DND-41 (cell line): Measurements from ENCODE around the gene BBLN.
A peak's percentile ranks its signal among the peaks of the same experiment; 100 is the strongest.

Experiments
- ATAC-seq: fragments of 200-7000 bp; cut with Tn5 transposase; 3 replicates; pipeline ENCODE4 v1.9.1; 2021; ENCODE audit warnings: low read depth; ENCODE audit not compliant: insufficient read depth
- DNase-seq: peaks from one replicate; pipeline ENCODE4 v3.0.0-alpha.2; 2020
- H2AFZ ChIP-seq: 2 replicates; pipeline ENCODE4 v1.6.0; 2012; ENCODE audit warnings: low read depth, low read length
- H3K27ac ChIP-seq: 2 replicates; pipeline ENCODE4 v1.5.1; 2012; ENCODE audit warnings: low read length, inconsistent platforms
- H3K27me3 ChIP-seq: fragments of 200-600 bp; sonication (generic); 2 replicates; pipeline ENCODE4 v1.6.0; 2012; ENCODE audit warnings: low read length, mild to moderate bottlenecking, inconsistent platforms; ENCODE audit not compliant: insufficient read depth, poor library complexity
- H3K36me3 ChIP-seq: 2 replicates; pipeline ENCODE4 v1.5.1; 2012; ENCODE audit warnings: low read length, inconsistent platforms; ENCODE audit not compliant: insufficient read depth
- H3K4me1 ChIP-seq: 2 replicates; pipeline ENCODE4 v1.5.1; 2012; ENCODE audit warnings: mild to moderate bottlenecking, low read length; ENCODE audit not compliant: insufficient read depth
- H3K4me2 ChIP-seq: 2 replicates; pipeline ENCODE4 v1.6.0; 2012; ENCODE audit warnings: mild to moderate bottlenecking, moderate library complexity, low read length, inconsistent platforms; ENCODE audit not compliant: insufficient read depth
- H3K4me3 ChIP-seq, 2 experiments: fragments of 200-600 bp in 1 of 2; shearing (Covaris generic) in 1 of 2; 2 replicates each; pipeline ENCODE4 v1.5.1; 2012 to 2016; ENCODE audit warnings: inconsistent platforms in 2 of 2, low read length in 2 of 2, mild to moderate bottlenecking in 2 of 2, low read depth in 1 of 2, moderate library complexity in 1 of 2
- H3K79me2 ChIP-seq: 2 replicates; pipeline ENCODE4 v1.6.0; 2012; ENCODE audit warnings: low read length, inconsistent platforms; ENCODE audit not compliant: insufficient read depth
- H3K9ac ChIP-seq: 2 replicates; pipeline ENCODE4 v1.6.0; 2012; ENCODE audit warnings: low read depth, mild to moderate bottlenecking, inconsistent platforms, low read length, moderate library complexity
- H3K9me3 ChIP-seq: 2 replicates; pipeline ENCODE4 v1.5.1; 2012; ENCODE audit warnings: low read length, moderate library complexity, mild to moderate bottlenecking, inconsistent platforms; ENCODE audit not compliant: insufficient read depth, severe bottlenecking
- H4K20me1 ChIP-seq: 2 replicates; pipeline ENCODE4 v1.6.0; 2012; ENCODE audit warnings: low read length; ENCODE audit not compliant: insufficient read depth
- CTCF ChIP-seq: IDR thresholded peaks from 2 replicates; pipeline ENCODE4 v1.5.1; 2012; ENCODE audit warnings: borderline replicate concordance, low read length, moderate library complexity, mild to moderate bottlenecking; ENCODE audit not compliant: poor library complexity, severe bottlenecking; ENCODE audit errors: extremely low read depth
- EZH2 ChIP-seq: IDR thresholded peaks from 3 replicates; pipeline ENCODE4 v1.6.1; 2012; ENCODE audit warnings: borderline replicate concordance, low read depth, mild to moderate bottlenecking, moderate library complexity, low read length, inconsistent platforms; ENCODE audit not compliant: severe bottlenecking

BBLN gene

GRCh38 chr9:128188209-128188608, 28.1 kb downstream of the BBLN start:
- DNase-seq (no peak), ATAC-seq (no peak)
- H3K79me2 ChIP-seq: peaks cover 13% of the 10 kb centered on the region
- no peaks in the 10 kb centered on the region for H4K20me1 ChIP-seq
- H3K27ac ChIP-seq: no peak overlapping the region
- no peak for TF ChIP-seq CTCF
- no peak for TF ChIP-seq EZH2
- H2AFZ ChIP-seq: no peak overlapping the region
- no peak overlapping the region for H3K4me2 ChIP-seq
- no peaks in the 10 kb centered on the region for H3K27me3 ChIP-seq
- H3K36me3 ChIP-seq: peaks cover 35% of the 10 kb centered on the region
- H3K4me3 ChIP-seq: no peak overlapping the region
- peaks cover 18% of the 10 kb centered on the region for H3K4me1 ChIP-seq
- H3K9ac ChIP-seq: no peak overlapping the region
- no peaks in the 10 kb centered on the region for H3K9me3 ChIP-seq

GRCh38 chr9:128190013-128190412, 29.9 kb downstream of the BBLN start:
- Histone ChIP-seq H3K9ac (peak overlapping the region; percentile 76), H4K20me1 (no peaks in the 10 kb centered on the region), H3K4me1 (peaks cover 18% of the 10 kb centered on the region), H3K36me3 (peaks cover 28% of the 10 kb centered on the region), H3K27ac (peak overlapping the region; percentile 79), H3K4me2 (peak overlapping the region; percentile 80), H3K4me3 (peak overlapping the region in 1 of 2 experiments; percentile 90; a peak in 3 of 4 replicates), H3K9me3 (no peaks in the 10 kb centered on the region), H3K27me3 (no peaks in the 10 kb centered on the region), H3K79me2 (peaks cover 13% of the 10 kb centered on the region), H2AFZ (no peak overlapping the region)
- ATAC-seq (no peak), DNase-seq (no peak)
- TF ChIP-seq CTCF (no peak), EZH2 (no peak)

- Histone ChIP-seq H3K9ac (peak overlapping the region; percentile 76), H3K36me3 (peaks cover 21% of the 10 kb centered on the region), H3K4me3 (peak overlapping the region; percentile 65 to 90; a peak in 3 of 4 replicates), H3K27me3 (no peaks in the 10 kb centered on the region), H3K4me1 (peaks cover 18% of the 10 kb centered on the region), H3K27ac (peak overlapping the region; percentile 79), H3K9me3 (no peaks in the 10 kb centered on the region), H3K4me2 (peak overlapping the region; percentile 80), H2AFZ (peak overlapping the region; percentile 99), H4K20me1 (no peaks in the 10 kb centered on the region), H3K79me2 (peaks cover 13% of the 10 kb centered on the region)
- no peak for TF ChIP-seq CTCF
- no peak for TF ChIP-seq EZH2
- peak; percentile 49 for DNase-seq
- peak; percentile 66 for ATAC-seq
Measured at GRCh38 chr9:128190516-128191405, 30.7 kb downstream of the BBLN start.
